CD14-positive monocyte (primary cell): ENCODE data around the gene RNF19B. TPM values are rescaled to one million over a fixed set of nuclear protein-coding genes. Genes with fewer than 3 reads are reported as not detected.

Experiments used
- DNase-seq, 3 donors: peaks; one replicate each; pipeline ENCODE4 v3.0.0-alpha.2; 2011 to 2022
- H2AFZ ChIP-seq: 2 replicates; pipeline ENCODE4 v1.6.0; 2012; ENCODE audit warnings: mild to moderate bottlenecking, low read depth, low read length, inconsistent platforms; ENCODE audit not compliant: insufficient read depth, poor library complexity, severe bottlenecking
- H3K27ac ChIP-seq, 2 donors: 1 replicate in 1 of 2; 2 replicates in 1 of 2; pipeline ENCODE4 v1.5.1; 2012 to 2013; ENCODE audit warnings: low read length in 2 of 2, control low read depth in 1 of 2, inconsistent platforms in 1 of 2, low read depth in 1 of 2, mild to moderate bottlenecking in 1 of 2
- H3K27me3 ChIP-seq, 2 donors: one replicate each; pipeline versions ENCODE4 v1.6.0 to v1.6.1; 2011 to 2013; ENCODE audit warnings: low read length in 2 of 2; ENCODE audit not compliant: control insufficient read depth in 2 of 2, insufficient read depth in 2 of 2
- H3K36me3 ChIP-seq, 2 donors: replicated peaks in 1 of 2; 1 replicate in 1 of 2; 2 replicates in 1 of 2; pipeline versions ENCODE4 v1.5.1 to v1.6.1; 2012 to 2013; ENCODE audit warnings: low read length in 2 of 2, control low read depth in 1 of 2, inconsistent platforms in 1 of 2, mild to moderate bottlenecking in 1 of 2; ENCODE audit not compliant: insufficient read depth in 2 of 2, control insufficient read depth in 1 of 2
- H3K4me1 ChIP-seq, 2 donors: 1 replicate in 1 of 2; 2 replicates in 1 of 2; pipeline versions ENCODE4 v1.5.1 to v1.6.1; 2012 to 2013; ENCODE audit warnings: low read length in 2 of 2, control low read depth in 1 of 2, inconsistent platforms in 1 of 2, mild to moderate bottlenecking in 1 of 2, moderate library complexity in 1 of 2; ENCODE audit not compliant: insufficient read depth in 2 of 2, control insufficient read depth in 1 of 2
- H3K4me2 ChIP-seq: replicated peaks from 2 replicates; pipeline ENCODE3; 2012; ENCODE audit warnings: low read length, moderate library complexity, mild to moderate bottlenecking; ENCODE audit not compliant: poor library complexity, severe bottlenecking; ENCODE audit errors: extremely low read depth
- H3K4me3 ChIP-seq, 3 experiments: fragments of 200-600 bp in 1 of 3; sonication (generic) in 1 of 3; replicated peaks in 1 of 3; 1 replicate in 2 of 3; 2 replicates in 1 of 3; pipeline ENCODE4 v1.5.1; 2011 to 2013; ENCODE audit warnings: low read length in 3 of 3, mild to moderate bottlenecking in 3 of 3, control low read depth in 2 of 3, low read depth in 2 of 3, inconsistent platforms in 1 of 3, moderate library complexity in 1 of 3
- H3K79me2 ChIP-seq: 2 replicates; pipeline ENCODE4 v1.6.0; 2012; ENCODE audit warnings: mild to moderate bottlenecking, control low read depth, inconsistent platforms, low read length, moderate library complexity; ENCODE audit not compliant: insufficient read depth
- H3K9ac ChIP-seq: 2 replicates; pipeline ENCODE4 v1.6.0; 2017; ENCODE audit warnings: low read length, mild to moderate bottlenecking; ENCODE audit not compliant: insufficient read depth, poor library complexity, severe bottlenecking
- H3K9me3 ChIP-seq, 2 donors: replicated peaks in 1 of 2; 1 replicate in 1 of 2; 2 replicates in 1 of 2; pipeline versions ENCODE4 v1.5.1 to v1.6.1; 2012 to 2013; ENCODE audit warnings: low read length in 2 of 2, control low read depth in 1 of 2; ENCODE audit not compliant: control insufficient read depth in 1 of 2, insufficient read depth in 1 of 2
- H4K20me1 ChIP-seq: 2 replicates; pipeline ENCODE4 v1.6.0; 2012; ENCODE audit warnings: mild to moderate bottlenecking, low read length, control low read depth, moderate library complexity; ENCODE audit not compliant: insufficient read depth
- H3K27ac Mint-ChIP-seq, 7 donors: one replicate each; pipeline ENCODE4 v1.8.0; 2020; ENCODE audit warnings: mild to moderate bottlenecking in 7 of 7, mixed read lengths in 7 of 7, moderate library complexity in 6 of 7, inconsistent platforms in 2 of 7
- H3K27me3 Mint-ChIP-seq, 3 donors: one replicate each; pipeline ENCODE4 v1.8.0; 2021 to 2022; ENCODE audit warnings: low read depth in 3 of 3, mild to moderate bottlenecking in 3 of 3, mixed read lengths in 3 of 3, moderate library complexity in 3 of 3, inconsistent platforms in 1 of 3
- H3K36me3 Mint-ChIP-seq, 2 donors: one replicate each; pipeline ENCODE4 v1.8.0; 2020; ENCODE audit warnings: mixed read lengths in 2 of 2, inconsistent platforms in 1 of 2, mild to moderate bottlenecking in 1 of 2
- H3K4me1 Mint-ChIP-seq: one replicate; pipeline ENCODE4 v1.8.0; 2020; ENCODE audit warnings: mild to moderate bottlenecking, mixed read lengths
- H3K4me3 Mint-ChIP-seq, 2 donors: one replicate each; pipeline ENCODE4 v1.8.0; 2020; ENCODE audit warnings: mild to moderate bottlenecking in 2 of 2, mixed read lengths in 2 of 2, moderate library complexity in 1 of 2
- H3K9me3 Mint-ChIP-seq, 7 donors: one replicate each; pipeline ENCODE4 v1.8.0; 2020 to 2022; ENCODE audit warnings: mixed read lengths in 7 of 7, mild to moderate bottlenecking in 6 of 7, moderate library complexity in 6 of 7, inconsistent platforms in 2 of 7
- WGBS: methylation state at CpG from one replicate; pipeline ENCODE4 v1.1.5; 2013; ENCODE audit warnings: missing lambda C conversion rate; ENCODE audit not compliant: insufficient coverage; 5-methylcytosine and 5-hydroxymethylcytosine counted together
- intact Hi-C, 2 donors: fragments of 100-400 bp; cut with micrococcal nuclease; formaldehyde crosslinking; loops; one replicate each; pipeline versions ENCODE4 v1.15.0 to v1.15.1; 2023
- polyA plus RNA-seq, 3 donors: library from polyadenylated mRNA; depleted of rRNA in 1 of 3; unstranded in 2 of 3; stranded (reverse) in 1 of 3; fragments of 300-500 nt in 2 of 3; fragments of >200 nt in 1 of 3; fragmentation: Illumina TruSeq in 2 of 3; gene quantifications; 1 replicate in 2 of 3; 2 replicates in 1 of 3; pipeline ENCODE4 v1.2.3, GENCODE V29; 2012 to 2021
- TF ChIP-seq, protein P1 (sequence below): fragments of 200-600 bp; IDR thresholded peaks from one replicate; pipeline ENCODE4 v1.8.0; 2022; ENCODE audit warnings: antibody characterized with exemption, mild to moderate bottlenecking

The RNF19B gene
- polyA plus RNA-seq, 3 donors = 4.1 to 106 (median 5.8) TPM

GRCh38 chr1:32904797-32905196 is 59.8 kb downstream of the RNF19B start:
- intact Hi-C loops = no loop called here
- no peak overlapping the region for H3K4me3 Mint-ChIP-seq
- no peaks in the 10 kb centered on the region for H3K79me2 ChIP-seq
- no peak overlapping the region for H3K4me2 ChIP-seq
- WGBS = 80% methylated on average over 1 of the region's 2 CpGs
- peaks cover 0 to 5% of the 10 kb centered on the region in 2 donors for H3K4me1 ChIP-seq
- no peak overlapping the region for H3K4me3 ChIP-seq
- H3K36me3 Mint-ChIP-seq = peaks cover 2 to 5% of the 10 kb centered on the region in 2 donors
- H3K27ac Mint-ChIP-seq = no peak overlapping the region
- peaks cover 33 to 46% (median 44%) of the 10 kb centered on the region in 3 donors for H3K27me3 Mint-ChIP-seq
- no peaks in the 10 kb centered on the region for H3K36me3 ChIP-seq
- H3K9ac ChIP-seq = no peak overlapping the region
- H3K9me3 ChIP-seq = peaks cover 0 to 10% of the 10 kb centered on the region in 2 donors
- H4K20me1 ChIP-seq = no peaks in the 10 kb centered on the region
- no peak for DNase-seq
- H3K27ac ChIP-seq = no peak overlapping the region
- H2AFZ ChIP-seq = no peak overlapping the region
- H3K9me3 Mint-ChIP-seq = peaks cover 0 to 13% (median 8%) of the 10 kb centered on the region in 7 donors
- H3K27me3 ChIP-seq = peaks cover 26 to 45% of the 10 kb centered on the region in 2 donors
- peaks cover 7% of the 10 kb centered on the region for H3K4me1 Mint-ChIP-seq
- TF ChIP-seq, protein P1, sequence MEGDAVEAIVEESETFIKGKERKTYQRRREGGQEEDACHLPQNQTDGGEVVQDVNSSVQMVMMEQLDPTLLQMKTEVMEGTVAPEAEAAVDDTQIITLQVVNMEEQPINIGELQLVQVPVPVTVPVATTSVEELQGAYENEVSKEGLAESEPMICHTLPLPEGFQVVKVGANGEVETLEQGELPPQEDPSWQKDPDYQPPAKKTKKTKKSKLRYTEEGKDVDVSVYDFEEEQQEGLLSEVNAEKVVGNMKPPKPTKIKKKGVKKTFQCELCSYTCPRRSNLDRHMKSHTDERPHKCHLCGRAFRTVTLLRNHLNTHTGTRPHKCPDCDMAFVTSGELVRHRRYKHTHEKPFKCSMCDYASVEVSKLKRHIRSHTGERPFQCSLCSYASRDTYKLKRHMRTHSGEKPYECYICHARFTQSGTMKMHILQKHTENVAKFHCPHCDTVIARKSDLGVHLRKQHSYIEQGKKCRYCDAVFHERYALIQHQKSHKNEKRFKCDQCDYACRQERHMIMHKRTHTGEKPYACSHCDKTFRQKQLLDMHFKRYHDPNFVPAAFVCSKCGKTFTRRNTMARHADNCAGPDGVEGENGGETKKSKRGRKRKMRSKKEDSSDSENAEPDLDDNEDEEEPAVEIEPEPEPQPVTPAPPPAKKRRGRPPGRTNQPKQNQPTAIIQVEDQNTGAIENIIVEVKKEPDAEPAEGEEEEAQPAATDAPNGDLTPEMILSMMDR = no peak

GRCh38 chr1:32903991-32904785 is 60.4 kb downstream of the RNF19B start:
- no peak overlapping the region for H3K4me2 ChIP-seq
- peaks cover 32 to 51% of the 10 kb centered on the region in 2 donors for H3K27me3 ChIP-seq
- H2AFZ ChIP-seq = no peak overlapping the region
- no peak overlapping the region for H3K27ac ChIP-seq
- intact Hi-C loops = no loop called here
- H3K9me3 ChIP-seq = peaks cover 0 to 10% of the 10 kb centered on the region in 2 donors
- no peak overlapping the region for H3K9ac ChIP-seq
- peaks cover 0 to 5% of the 10 kb centered on the region in 2 donors for H3K4me1 ChIP-seq
- Mint-ChIP-seq H3K36me3 (peaks cover 2 to 5% of the 10 kb centered on the region in 2 donors), H3K27ac (no peak overlapping the region), H3K4me1 (peaks cover 7% of the 10 kb centered on the region), H3K4me3 (no peak overlapping the region), H3K27me3 (peaks cover 39 to 52% (median 50%) of the 10 kb centered on the region in 3 donors), H3K9me3 (peaks cover 0 to 13% (median 8%) of the 10 kb centered on the region in 7 donors)
- H3K36me3 ChIP-seq = no peaks in the 10 kb centered on the region
- no peak for DNase-seq
- no peaks in the 10 kb centered on the region for H4K20me1 ChIP-seq
- H3K4me3 ChIP-seq = no peak overlapping the region
- 73% methylated on average over 1 of the region's 3 CpGs for WGBS
- H3K79me2 ChIP-seq = no peaks in the 10 kb centered on the region
- TF ChIP-seq, protein P1 = no peak
